GM21528 (cell line): ENCODE data around the gene NDUFB10.
A peak's percentile ranks its signal among the peaks of the same experiment; 100 is the strongest.
"Not testable (repeated sequence)": the region's sequence is repeated elsewhere in the genome, so short reads cannot be mapped to it uniquely, and the experiment has no call there.

Experiments
- ATAC-seq: cut with Tn5 transposase; IDR thresholded peaks from one replicate; pipeline ENCODE4 v1.9.1; 2021; ENCODE audit warnings: mild to moderate bottlenecking, moderate library complexity; ENCODE audit not compliant: unreplicated experiment, low FRiP score

Gene NDUFB10

GRCh38 chr16:1944612-1945199 lies 14.6 kb upstream of the NDUFB10 start:
- no peak for ATAC-seq

DNA sequence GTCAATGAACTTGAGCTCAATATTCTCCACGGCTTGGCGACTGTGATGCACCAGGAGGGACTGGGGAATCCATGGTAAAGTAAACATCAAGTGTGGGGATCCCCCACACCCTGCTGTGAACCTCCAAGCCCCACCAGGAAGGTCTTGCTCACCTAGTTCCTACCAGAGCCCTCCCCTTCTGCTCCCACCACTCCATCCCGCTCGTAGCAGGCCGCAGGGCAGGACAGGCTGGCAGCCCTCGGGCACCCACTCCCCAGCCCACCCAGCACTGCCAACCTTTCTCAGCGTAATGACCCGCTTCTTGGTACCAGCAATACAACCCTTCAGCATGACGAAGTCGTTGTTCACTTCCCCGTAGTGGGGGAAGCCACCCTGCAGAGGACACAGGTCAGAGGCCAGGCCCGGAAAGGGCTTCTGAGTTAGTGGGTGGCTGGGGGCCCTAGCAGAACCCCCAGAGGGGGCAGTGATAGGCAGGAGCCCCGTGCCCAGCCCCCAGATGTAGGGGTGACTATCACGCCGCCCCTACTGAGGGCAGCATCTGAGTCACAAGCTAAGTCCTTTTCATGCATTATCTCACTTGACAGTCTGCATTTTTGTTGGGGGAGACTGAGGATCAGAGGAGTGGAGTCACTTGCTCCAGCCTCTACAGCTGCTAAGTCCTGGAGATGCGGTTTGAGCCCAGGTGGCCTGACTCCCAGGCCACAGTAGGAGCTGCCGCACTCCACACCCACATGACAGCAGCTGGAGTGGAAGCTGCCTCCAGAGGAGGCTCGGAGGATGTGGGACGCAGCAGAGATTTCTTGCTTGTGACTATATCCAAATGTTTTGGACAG lies 13.6 kb upstream of the NDUFB10 start:
- ATAC-seq, result no peak

- ATAC-seq, result no peak
Measured at GRCh38 chr16:1946495-1947368, 12.6 kb upstream of the NDUFB10 start.

DNA sequence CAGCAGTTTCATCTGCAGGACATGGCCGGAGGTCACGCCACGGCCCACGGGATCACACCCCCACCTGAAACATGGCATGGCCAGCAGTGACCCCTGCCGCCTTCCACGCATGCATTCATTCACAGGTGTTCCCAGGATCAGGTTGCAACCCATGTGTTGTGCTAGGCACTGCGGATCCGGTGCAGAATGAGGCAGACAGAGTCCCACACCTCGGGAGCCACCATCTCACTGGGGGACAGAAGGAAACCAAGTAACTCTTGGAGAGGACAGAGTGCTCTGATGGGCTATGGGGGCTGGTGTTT lies 12.0 kb upstream of the NDUFB10 start:
- ATAC-seq, result no peak

GRCh38 chr16:1949507-1949906 lies 9.8 kb upstream of the NDUFB10 start:
- no peak for ATAC-seq

DNA sequence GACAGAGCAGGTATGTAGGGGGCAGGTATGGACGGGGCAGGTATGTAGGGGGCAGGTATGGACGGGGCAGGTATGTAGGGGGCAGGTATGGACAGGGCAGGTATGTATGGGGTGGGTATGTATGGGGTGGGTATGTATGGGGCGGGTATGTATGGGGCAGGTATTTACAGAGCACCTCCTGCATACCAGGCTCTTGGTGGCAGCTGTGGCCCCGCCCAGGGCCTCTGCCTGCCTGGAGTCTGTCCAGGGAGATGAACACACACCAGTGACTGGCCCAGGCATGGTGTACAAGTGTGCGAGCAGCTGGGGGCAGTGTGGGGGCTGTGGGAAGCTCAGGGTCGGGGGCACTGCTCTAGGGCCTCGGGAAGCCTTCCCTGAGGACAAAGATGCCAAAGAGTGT lies 9.3 kb upstream of the NDUFB10 start:
- no peak for ATAC-seq

DNA sequence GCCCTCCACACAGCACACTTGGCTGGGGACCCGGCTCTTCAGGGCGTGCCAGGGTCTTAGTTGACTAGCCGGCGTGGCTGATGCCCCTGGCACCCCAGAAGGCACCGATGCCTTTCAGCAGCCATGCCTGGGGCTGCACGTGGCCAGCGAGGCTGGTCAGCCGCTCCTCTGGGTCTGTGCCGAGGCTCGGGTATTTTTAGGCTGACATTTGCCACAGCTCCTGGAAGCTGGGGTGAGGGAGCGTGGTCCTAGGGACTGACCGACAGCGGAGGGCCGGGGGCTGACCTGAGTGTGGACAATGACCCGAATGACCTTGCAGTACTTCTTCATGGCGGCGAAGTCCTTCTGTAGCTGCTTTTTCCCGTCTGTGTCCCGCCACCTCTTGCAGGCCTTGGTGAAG lies 8.8 kb upstream of the NDUFB10 start:
- no peak for ATAC-seq

DNA sequence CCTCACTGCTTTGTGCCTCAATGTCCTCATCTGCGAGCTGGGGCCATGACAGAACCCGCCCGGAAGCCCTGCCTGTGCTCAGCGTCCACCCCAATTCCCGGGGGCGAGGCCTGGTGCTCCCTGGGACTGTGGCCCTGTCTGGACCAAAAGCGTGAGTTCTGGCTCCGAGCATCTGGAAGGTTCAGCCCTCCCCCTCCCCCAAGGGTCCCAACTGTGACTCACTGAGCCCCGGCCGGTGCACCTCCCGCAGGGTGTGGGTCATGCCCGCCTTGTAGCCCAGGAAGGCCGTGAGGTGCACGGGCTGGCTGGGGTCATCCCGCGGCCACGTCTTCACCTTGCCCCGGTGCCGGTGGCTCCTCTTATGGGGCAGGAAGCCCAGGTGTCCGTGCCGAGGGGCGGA lies 5.6 kb upstream of the NDUFB10 start:
- no peak for ATAC-seq

- not testable (repeated sequence) for ATAC-seq
Measured at GRCh38 chr16:1957434-1958142, 1.8 kb upstream of the NDUFB10 start.

DNA sequence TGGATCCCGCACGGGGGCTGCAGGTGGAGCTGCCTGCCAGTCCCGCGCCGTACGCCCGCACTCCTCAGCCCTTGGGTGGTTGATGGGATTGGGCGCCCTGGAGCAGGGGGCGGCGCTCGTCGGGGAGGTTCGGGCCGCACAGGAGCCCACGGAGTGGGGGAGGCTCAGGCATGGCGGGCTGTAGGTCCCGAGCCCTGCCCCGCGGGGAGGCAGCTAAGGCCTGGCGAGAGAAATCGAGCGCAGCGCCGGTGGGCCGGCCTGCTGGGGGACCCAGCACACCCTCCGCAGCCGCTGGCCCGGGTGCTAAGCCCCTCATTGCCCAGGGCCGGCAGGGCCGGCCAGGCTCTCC lies 1.2 kb upstream of the NDUFB10 start:
- not testable (repeated sequence) for ATAC-seq

DNA sequence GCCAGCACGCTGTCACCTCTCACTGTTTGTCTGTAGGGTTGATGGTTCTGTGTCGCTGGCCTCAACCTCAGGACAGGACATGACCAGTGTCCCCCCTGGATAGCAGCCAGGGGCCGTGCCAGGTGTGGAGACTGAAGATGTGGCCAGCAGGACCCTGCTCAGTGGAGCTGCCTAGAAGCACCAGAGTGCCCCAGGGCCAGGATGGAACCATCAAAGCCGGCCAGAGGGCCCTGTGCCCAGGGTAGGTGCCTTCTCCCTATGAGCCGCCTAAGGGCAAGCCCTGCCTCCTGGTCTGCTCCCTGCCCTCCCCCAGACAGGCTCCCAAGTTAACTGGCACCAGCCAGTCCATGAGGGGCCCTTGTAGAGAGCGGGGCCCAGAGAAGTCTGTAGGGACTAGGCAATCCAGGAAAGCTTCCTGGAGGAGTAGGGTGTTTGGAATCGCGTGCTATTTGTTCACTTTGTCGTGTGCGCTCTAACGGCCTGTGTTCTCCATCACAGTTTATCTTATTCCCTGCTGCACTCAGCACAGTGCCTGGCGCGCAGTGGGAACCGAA lies 546 bp upstream of the NDUFB10 start:
- no peak for ATAC-seq

- no peak for ATAC-seq
Measured at GRCh38 chr16:1960665-1961630, 1.6 kb downstream of the NDUFB10 start.

- no peak for ATAC-seq
Measured at GRCh38 chr16:1961651-1962067, 2.3 kb downstream of the NDUFB10 start.

DNA sequence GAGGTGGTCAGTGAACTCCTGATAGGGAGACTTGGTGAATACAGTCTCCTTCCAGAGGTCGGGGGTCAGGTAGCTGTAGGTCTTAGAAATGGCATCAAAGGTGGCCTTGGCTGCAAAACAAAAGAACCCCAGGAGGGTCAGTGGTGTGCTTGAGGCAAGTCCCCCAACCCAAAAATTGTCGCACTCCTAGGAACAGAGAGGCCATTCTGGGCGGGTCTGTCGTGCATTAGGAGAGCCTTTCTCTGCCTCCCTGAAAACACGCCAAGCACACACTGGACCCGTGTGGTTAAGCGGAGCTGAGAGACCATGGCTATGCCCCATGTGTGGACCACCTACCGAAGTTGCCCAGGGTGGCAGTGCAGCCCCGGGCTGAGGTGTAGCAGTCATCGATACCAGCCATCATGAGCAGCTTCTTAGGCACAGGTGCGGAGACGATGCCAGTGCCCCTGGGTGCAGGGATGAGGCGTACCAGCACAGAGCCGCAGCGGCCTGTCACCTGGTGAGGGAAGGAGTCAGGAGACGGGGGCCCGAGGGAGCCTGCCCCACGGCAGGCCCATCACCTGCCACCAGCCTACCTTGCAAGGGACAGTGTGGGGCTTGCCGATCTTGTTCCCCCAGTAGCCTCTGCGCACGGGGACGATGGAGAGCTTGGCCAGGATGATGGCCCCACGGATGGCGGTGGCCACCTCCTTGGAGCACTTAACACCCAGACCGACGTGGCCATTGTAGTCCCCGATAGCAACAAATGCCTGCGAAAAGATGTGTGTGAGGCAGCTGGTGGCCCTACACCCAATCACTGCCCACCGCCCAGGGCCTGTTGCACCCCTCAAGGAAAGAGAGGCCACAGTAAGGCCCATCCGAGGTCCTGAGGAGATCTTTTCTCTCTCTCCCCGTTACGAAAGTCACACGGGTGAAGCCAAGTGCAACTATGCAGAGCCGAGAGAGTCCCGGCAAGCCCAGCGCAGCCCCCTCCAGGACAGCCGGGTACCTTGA lies 3.1 kb downstream of the NDUFB10 start:
- ATAC-seq, result not testable (repeated sequence)

- ATAC-seq, result peak; percentile 8
Measured at GRCh38 chr16:1963806-1964505, 4.6 kb downstream of the NDUFB10 start.

DNA sequence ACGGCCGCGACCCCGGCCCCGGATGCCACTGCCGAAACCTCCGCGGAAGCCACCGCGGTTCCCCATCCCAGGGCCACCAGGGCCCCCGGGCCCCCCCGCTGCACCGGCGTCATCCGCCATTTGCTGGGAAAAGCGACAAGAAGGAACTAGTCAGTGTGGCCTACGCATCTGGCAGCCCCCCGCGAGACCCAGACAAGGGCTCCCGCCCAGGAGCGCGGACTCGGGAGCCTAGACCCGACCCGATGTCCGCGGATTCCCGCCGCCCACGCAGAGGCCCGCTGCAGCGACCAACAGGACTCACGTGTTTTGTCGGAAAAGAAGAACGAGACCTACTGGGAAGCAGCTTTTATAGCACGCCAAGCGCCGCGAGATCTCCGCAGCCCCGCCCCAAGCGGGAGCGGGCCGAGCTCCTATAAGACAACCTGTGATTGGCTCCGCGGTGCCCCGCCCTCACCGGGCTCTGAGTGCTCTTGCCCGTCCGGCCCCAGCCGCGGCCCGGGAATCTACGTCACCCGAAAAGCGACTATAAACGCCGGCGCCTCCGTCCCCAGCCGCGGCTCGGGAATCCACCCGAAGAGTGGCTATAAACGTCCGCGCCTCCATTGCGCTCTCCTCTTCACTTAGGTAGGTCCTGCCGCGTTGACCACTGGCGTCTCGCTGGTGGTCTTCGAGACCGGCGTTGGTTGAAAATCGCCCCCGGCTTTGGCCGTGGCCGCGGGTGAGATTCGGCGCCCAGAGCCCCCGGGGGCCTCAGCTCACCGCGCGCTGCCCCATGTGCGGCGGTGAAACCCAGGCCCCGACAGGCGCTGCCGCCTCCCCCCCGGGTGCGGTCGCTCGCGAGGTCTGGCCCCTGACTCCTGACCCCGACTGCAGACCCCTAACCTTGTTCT lies 5.4 kb downstream of the NDUFB10 start, which contains the start of gene RPS2:
RPS2 (minus strand) TSS at position 321 of the 890 bp plus-strand sequence; CDS start at position 120, 201 bp downstream.
- ATAC-seq, result peak; percentile 76
